Smooth muscle cell of the coronary artery (primary cell): ENCODE data around the gene RRP36. TPM values are rescaled to one million over a fixed set of nuclear protein-coding genes. Genes with fewer than 3 reads are reported as not detected.

Experiments used
- total RNA-seq: library from RNA; depleted of rRNA; stranded (reverse); fragments of >200 nt; gene quantifications from 2 replicates; pipeline ENCODE4 v1.2.3, GENCODE V29; 2014; ENCODE audit warnings: low replicate concordance

RRP36 gene, protein sequence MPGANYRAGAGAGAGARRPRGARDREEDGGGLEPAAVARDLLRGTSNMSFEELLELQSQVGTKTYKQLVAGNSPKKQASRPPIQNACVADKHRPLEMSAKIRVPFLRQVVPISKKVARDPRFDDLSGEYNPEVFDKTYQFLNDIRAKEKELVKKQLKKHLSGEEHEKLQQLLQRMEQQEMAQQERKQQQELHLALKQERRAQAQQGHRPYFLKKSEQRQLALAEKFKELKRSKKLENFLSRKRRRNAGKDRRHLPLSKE
- total RNA-seq = 28.5 and 67.1 TPM in 2 replicates

DNA sequence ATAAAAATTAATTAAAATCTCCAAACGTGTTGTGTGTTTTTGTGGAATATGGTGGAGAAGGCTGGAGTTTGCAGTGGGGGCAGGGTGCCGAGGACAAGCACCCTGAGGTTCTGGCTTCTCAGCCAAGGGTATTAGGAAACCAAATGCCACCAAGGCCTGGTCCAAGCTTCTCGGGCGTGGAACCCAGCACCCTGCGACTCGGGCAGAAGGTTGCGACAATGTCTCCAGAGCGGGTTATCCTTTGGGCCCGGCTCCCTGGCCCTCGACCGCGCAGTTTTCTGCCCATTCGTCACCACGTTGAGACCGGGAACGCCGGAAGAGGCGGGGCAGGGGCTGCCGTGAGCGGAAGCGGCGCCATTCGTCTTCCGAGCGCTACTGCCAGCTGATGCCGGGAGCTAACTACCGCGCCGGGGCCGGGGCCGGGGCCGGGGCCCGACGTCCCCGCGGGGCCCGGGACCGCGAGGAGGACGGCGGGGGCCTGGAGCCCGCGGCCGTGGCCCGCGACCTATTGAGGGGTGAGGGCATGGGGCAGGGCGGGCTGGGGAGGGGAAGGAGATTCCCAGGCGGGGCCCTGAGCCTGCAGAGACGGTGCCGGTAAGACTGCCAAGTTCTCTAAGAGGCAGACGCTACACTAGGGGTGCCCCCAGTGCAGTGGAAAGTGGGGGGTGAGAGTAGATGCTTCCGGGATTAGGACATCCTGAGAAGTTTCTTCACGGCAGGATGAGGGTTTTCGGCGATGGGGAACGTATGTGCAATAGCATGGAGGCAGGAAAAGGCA lies at the start of gene RRP36:
Gene RRP36, plus strand, starts transcription at position 354 of the 778 bp plus-strand sequence. Its CDS starts 32 bp downstream, at position 386.

DNA sequence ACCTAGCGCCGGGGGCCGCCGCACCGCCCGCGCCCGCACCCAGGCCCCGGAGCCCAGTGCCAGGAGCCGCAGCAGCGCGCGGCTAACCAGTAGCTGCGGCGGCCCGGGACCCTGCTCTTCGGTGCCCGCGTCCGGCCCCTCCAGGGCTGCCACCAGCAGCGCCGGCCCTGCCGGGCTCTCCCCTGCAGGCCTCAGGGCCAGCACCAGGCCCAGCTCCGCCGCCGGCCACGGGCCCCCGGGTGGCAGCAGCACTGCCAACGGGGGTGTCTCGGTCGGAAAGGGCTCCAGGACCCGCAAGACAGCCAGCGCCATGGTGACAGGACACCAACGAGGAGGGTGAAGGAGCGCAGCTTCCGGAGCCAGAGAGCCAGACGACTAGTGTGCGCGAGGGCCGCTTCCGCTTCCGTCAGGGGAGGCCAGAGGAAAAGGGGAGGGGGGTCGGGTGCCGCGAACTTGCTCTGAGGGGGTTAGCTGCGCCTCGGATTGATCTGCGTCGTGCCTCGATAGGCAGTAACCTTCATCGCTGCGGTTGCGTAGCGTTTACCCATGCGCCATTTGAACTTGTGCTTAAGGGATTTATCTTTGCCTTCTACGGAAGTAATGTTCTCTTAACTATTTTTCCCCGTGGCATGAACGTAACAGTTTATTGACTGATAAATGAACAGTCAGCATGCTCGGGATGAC lies 42.4 kb upstream of the RRP36 start, which contains the start of gene PEX6:
Gene PEX6, minus strand, starts transcription at position 343 of the 684 bp plus-strand sequence. Its CDS starts 31 bp downstream, at position 312.

DNA sequence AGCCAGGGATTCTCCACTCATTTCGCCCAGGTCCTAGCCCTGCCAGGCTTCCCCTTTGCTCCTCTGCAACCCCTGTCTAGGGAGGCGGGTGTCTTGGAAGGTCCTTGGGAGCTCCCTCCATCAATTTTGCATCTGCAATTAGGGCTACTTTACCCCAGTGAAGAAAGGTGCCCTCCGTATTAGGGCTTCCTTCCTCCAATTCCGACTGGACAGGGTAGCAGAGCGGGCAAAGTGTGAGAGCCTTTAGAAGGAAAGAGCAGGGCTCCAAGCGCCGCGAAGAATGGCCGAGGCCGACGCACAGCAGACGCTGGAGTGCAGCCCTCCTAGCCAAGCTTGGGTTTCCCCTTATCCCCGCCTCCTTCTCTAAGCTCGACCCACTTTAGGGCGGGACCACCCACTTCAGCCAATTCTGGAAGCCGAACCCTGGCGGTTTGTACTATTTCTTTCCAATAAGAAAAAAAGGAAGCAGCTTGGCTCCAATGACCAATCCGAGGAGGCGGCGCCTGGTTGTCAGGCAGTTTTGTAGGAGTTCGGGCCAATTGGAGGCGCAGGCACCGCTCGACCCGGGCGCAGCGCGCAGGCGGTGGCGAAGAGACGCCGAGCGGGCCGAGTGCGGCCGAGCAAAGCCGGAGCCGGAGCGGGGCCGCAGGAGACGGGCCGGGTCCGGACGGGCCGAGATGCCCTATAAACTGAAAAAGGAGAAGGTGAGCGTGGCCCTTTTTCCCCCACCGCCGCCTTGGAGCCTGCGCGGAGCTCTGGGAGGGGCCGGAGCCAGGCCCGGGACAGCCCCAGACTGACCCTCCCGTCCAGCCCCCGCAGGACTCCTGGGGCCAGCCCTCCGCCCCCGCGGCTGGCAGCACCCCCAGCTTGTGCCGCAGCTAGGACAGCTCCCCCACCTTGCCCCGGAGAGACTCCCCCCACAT lies 37.2 kb upstream of the RRP36 start, which contains the start of gene PPP2R5D:
Gene PPP2R5D, plus strand, starts transcription at position 570 of the 923 bp plus-strand sequence. Its CDS starts 108 bp downstream, at position 678.

DNA sequence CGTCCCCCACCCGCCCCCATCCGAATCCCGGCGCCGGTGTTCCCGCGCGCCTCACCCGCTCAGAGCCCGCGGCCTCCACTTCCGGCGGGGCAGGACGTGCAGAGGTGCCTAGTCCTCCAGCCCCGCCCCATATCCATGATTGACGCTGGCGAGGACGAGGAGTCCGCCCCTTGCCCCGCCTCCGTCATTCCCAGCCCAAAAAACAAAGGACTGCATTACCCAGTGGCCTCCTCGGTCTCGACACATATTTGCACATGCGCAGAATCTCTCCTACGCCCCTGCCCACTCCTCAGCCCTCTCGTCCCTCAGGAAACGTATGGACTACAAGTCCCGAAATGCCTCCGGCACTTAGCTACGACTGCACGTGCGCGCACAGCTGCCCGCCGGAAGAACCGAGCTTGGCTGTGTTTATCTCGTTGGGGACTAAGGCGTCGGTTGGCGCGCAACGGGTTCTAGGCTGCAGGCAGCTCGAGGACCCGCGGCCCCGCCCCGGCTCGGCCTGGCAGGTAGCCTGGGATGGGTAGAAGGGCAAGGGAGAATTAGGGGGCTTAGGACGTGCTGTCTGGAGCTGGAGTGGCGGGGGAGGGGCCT lies 7.5 kb upstream of the RRP36 start, which contains the start of the genes KLHDC3 and MEA1:
Gene KLHDC3, plus strand, starts transcription at position 407 of the 591 bp plus-strand sequence. CDS start 2,944 bp downstream, outside the sequence.
Gene MEA1, minus strand, starts transcription at position 104 of the 591 bp plus-strand sequence. CDS start 133 bp downstream, outside the sequence.

DNA sequence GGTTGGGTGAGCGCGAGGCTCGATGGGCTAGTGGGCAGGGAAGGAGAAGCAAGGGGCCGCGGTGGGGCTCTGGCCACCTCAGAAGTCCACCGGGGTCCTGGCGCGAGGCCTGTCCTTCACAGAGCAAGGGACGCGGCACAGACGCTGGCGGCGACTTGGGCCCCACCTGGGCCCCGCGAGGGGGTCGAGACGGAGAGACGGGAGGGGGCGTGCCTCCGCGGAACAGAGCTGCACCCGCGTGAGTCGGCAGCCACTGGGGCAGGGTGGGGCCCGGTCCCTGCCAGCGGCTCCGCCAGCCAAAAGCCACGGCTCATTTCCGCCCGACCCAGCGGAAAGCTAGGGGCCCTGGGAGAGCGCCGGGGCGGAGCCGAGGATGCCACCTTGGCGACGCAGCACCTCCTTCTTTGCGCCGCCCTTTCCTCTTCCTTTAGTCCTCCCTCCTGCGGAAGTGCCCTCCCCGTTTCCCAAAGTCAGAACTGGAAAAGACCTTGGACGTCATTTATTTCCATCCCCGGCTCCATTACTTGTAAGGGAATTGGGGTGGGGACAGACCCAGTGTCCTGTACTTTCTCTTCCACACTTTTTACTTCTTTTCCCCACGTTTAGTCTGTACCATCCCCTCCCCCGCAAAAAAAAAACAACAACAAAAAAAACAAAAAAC lies 32.3 kb downstream of the RRP36 start, which contains the start of gene CUL7:
Gene CUL7, minus strand, starts transcription at position 307 of the 661 bp plus-strand sequence. CDS start 1,063 bp downstream, outside the sequence.

DNA sequence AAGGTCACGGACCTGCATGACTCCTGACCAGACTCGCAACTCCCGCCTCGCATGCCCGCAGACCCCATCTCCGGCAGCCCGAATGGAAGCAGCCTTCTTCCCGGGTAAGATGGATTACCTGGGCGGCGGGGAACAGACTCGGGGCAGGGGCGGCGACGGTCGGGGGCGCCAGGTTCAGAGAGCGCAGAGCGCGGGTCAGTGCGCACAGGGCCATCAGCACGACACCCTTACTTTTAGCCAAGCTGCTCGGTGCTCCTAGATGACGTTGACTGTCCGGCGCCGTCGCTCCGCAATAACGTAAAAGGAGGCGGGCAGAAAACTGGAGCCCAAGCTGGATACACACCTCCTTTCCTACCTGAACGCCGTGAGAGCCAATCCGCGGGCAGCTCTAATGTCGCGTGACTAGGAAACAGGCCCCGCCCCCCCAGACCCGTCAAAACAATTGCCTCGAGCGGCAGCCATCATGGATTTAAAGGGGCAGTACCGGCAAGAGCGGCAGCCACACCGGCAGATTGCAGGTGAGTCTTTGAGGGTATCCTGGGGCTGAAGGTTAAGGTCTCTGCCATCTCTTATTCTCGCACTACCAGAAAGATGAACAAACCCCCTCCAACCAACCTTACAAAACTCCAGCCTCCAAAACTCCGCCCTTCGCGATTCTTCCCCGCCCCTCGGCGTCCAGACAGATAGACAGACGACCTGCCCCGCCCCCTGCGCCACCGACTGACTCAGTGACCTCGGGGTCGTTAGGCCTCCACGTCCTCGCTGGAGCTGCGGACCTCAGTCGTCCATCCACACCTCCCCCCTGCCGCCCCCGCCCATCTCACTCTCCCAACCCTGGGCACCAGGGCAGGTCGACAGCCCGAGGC lies 38.0 kb downstream of the RRP36 start, which contains the start of the genes KLC4 and MRPL2:
Gene KLC4, plus strand, starts transcription at position 464 of the 866 bp plus-strand sequence. CDS start 1,705 bp downstream, outside the sequence.
Gene MRPL2, minus strand, starts transcription at position 267 of the 866 bp plus-strand sequence. Its CDS starts 53 bp downstream, at position 214.

DNA sequence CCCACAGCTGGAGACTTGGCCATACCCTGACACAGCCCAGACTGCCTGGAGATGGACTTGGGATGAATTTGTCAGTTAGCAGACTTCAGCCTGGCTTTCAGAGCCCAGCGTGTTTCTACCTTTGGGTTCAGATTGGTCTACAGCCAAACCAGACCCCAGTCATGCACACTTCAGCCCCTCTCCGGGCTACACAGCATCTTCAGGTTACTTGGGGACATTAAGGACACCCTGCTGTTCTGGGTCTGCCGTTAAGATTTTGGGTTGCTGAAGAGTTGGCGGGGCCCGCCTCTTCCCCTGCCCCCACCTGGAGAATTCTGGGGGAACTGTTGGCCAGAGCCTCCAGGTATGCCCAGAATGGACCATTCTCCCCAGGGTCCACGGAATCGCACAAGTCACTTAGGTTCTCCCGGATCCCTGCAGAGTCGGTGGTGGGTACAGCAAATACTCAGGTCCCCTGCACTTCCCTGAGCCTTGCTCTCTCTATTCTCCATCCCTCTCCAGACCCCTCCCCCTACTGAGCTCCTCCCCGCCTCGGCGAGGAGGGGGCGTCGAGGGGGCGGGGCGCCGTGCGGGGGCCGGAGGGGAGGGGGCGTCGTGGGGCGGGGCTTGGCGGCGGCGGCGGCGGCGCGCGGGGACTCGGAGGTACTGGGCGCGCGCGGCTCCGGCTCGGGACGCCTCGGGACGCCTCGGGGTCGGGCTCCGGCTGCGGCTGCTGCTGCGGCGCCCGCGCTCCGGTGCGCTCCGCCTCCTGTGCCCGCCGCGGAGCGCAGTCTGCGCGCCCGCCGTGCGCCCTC lies 54.4 kb downstream of the RRP36 start, which contains the start of gene PTK7:
Gene PTK7, plus strand, starts transcription at position 645 of the 794 bp plus-strand sequence. CDS start 175 bp downstream, outside the sequence.

Other genes with a start within 250 kb of the RRP36 start
- gene BICRAL, start 239.6 kb upstream of the RRP36 start, total RNA-seq = 3.4 and 4.6 TPM in 2 replicates
- gene RPL7L1, start 142.0 kb upstream of the RRP36 start, total RNA-seq = 43.6 and 81.3 TPM in 2 replicates
- 0.53 TPM in 1 of 2 replicates, not detected in the other for gene PTCRA, start 105.6 kb upstream of the RRP36 start, total RNA-seq
- gene CNPY3, start 92.1 kb upstream of the RRP36 start, total RNA-seq = 26.1 and 29.8 TPM in 2 replicates
- 0.15 TPM in 1 of 2 replicates, not detected in the other for gene GNMT, start 60.9 kb upstream of the RRP36 start, total RNA-seq
- 27.5 and 28.6 TPM in 2 replicates for gene PEX6, start 42.4 kb upstream of the RRP36 start, total RNA-seq
- gene PPP2R5D, start 37.1 kb upstream of the RRP36 start, total RNA-seq = 29.6 and 36.7 TPM in 2 replicates
- 56.5 and 67.0 TPM in 2 replicates for gene MEA1, start 7.7 kb upstream of the RRP36 start, total RNA-seq
- 77.9 and 99.2 TPM in 2 replicates for gene KLHDC3, start 7.4 kb upstream of the RRP36 start, total RNA-seq
- gene CUL7, start 32.2 kb downstream of the RRP36 start, total RNA-seq = 28.3 and 44.7 TPM in 2 replicates
- 17.6 and 19.8 TPM in 2 replicates for gene MRPL2, start 37.8 kb downstream of the RRP36 start, total RNA-seq
- gene KLC4, start 38.0 kb downstream of the RRP36 start, total RNA-seq = 15.2 and 23.5 TPM in 2 replicates
- 78.5 and 225 TPM in 2 replicates for gene PTK7, start 54.7 kb downstream of the RRP36 start, total RNA-seq
- gene SRF, start 149.6 kb downstream of the RRP36 start, total RNA-seq = 11.6 and 20.1 TPM in 2 replicates
- gene CUL9, start 160.6 kb downstream of the RRP36 start, total RNA-seq = 17.5 and 26.4 TPM in 2 replicates
- gene DNPH1, start 207.9 kb downstream of the RRP36 start, total RNA-seq = 54.5 and 66.4 TPM in 2 replicates
- under 0.01 TPM in 1 of 2 replicates, not detected in the other for gene TTBK1, start 221.9 kb downstream of the RRP36 start, total RNA-seq